GM19328 (cell line): ENCODE results near the gene HNRNPH3.

ENCODE experiments used
- ATAC-seq: cut with Tn5 transposase; IDR thresholded peaks from one replicate; pipeline ENCODE4 v1.9.1; 2021; ENCODE audit warnings: mild to moderate bottlenecking, moderate library complexity; ENCODE audit not compliant: unreplicated experiment

The HNRNPH3 gene

GRCh38 chr10:68371604-68372003, 39.7 kb downstream of the HNRNPH3 start:
- ATAC-seq: no peak

GRCh38 chr10:68385740-68386139, 53.9 kb downstream of the HNRNPH3 start:
- ATAC-seq: no peak
